Activated T-helper 1 cell treated with Interleukin-2 at 50 U/mL for 16 hours (primary cell): Measurements from ENCODE around the gene MAP4K3.
"Not testable (repeated sequence)": the region's sequence is repeated elsewhere in the genome, so short reads cannot be mapped to it uniquely, and the experiment has no call there.

Source experiments
- DNase-seq: peaks from one replicate; pipeline ENCODE4 v3.0.0-alpha.2; 2020; ENCODE audit warnings: low read depth

The MAP4K3 gene

GRCh38 chr2:39370101-39370500 is 67.0 kb downstream of the MAP4K3 start:
- no peak for DNase-seq

GRCh38 chr2:39368846-39369245 is 68.2 kb downstream of the MAP4K3 start:
- no peak for DNase-seq

- no peak for DNase-seq
These were observed 68.7 kb downstream of the MAP4K3 start for GRCh38 chr2:39368376-39368775.

- DNase-seq: no peak
These were observed 74.5 kb downstream of the MAP4K3 start for GRCh38 chr2:39362595-39362994.

- no peak for DNase-seq
These were observed 75.6 kb downstream of the MAP4K3 start for GRCh38 chr2:39361511-39361910.

- not testable (repeated sequence) for DNase-seq
These were observed 76.7 kb downstream of the MAP4K3 start for GRCh38 chr2:39360342-39360741.

- DNase-seq: no peak
These were observed 77.5 kb downstream of the MAP4K3 start for GRCh38 chr2:39359453-39360038.

- DNase-seq: no peak
These were observed 80.0 kb downstream of the MAP4K3 start for GRCh38 chr2:39356922-39357639.

- DNase-seq: no peak
These were observed 86.4 kb downstream of the MAP4K3 start for GRCh38 chr2:39350658-39351057.

GRCh38 chr2:39338502-39338901 is 98.6 kb downstream of the MAP4K3 start:
- DNase-seq: no peak

GRCh38 chr2:39335930-39336329 is 101.2 kb downstream of the MAP4K3 start:
- no peak for DNase-seq

- DNase-seq: no peak
These were observed 102.1 kb downstream of the MAP4K3 start for GRCh38 chr2:39334978-39335377.

GRCh38 chr2:39334529-39334928 is 102.6 kb downstream of the MAP4K3 start:
- DNase-seq: no peak

- no peak for DNase-seq
These were observed 110.4 kb downstream of the MAP4K3 start for GRCh38 chr2:39326644-39327043.

- no peak for DNase-seq
These were observed 111.1 kb downstream of the MAP4K3 start for GRCh38 chr2:39325966-39326365.

GRCh38 chr2:39321056-39322035 is 115.7 kb downstream of the MAP4K3 start:
- DNase-seq: not testable (repeated sequence)

GRCh38 chr2:39320162-39320561 is 116.9 kb downstream of the MAP4K3 start:
- DNase-seq: no peak

- DNase-seq: no peak
These were observed 123.5 kb downstream of the MAP4K3 start for GRCh38 chr2:39313575-39313974.

GRCh38 chr2:39311469-39311868 is 125.6 kb downstream of the MAP4K3 start:
- no peak for DNase-seq

GRCh38 chr2:39308778-39309177 is 128.3 kb downstream of the MAP4K3 start:
- no peak for DNase-seq

- DNase-seq: no peak
These were observed 130.5 kb downstream of the MAP4K3 start for GRCh38 chr2:39306626-39307025.

- DNase-seq: no peak
These were observed 132.4 kb downstream of the MAP4K3 start for GRCh38 chr2:39304729-39305128.

GRCh38 chr2:39304200-39304599 is 132.9 kb downstream of the MAP4K3 start:
- DNase-seq: no peak
